Panc1 (cell line): ENCODE measurements around the gene APOC3.

Experiments
- CTCF ChIP-seq: fragments of 450-650 bp; IDR thresholded peaks from 2 replicates; pipeline ENCODE4 v1.5.1; 2017; ENCODE audit warnings: mild to moderate bottlenecking
- POLR2AphosphoS5 ChIP-seq: IDR thresholded peaks from 2 replicates; pipeline ENCODE4 v1.6.1; 2012; ENCODE audit warnings: mild to moderate bottlenecking, low read depth, low read length, moderate library complexity
- SIN3A ChIP-seq: IDR thresholded peaks from 2 replicates; pipeline ENCODE4 v1.6.1; 2012; ENCODE audit warnings: low read depth, mild to moderate bottlenecking, low read length, moderate library complexity, borderline replicate concordance; ENCODE audit not compliant: insufficient read depth

GRCh38 chr11:116788975-116789374 lies 40.7 kb upstream of the APOC3 start:
- no peak for TF ChIP-seq CTCF
- TF ChIP-seq POLR2AphosphoS5 = no peak
- no peak for TF ChIP-seq SIN3A
